IPS DF 4.7 (cell line): Measurements from ENCODE around the gene ACSS1.

Experiments used
- DNase-seq: peaks from one replicate; pipeline ENCODE4 v3.0.0-alpha.2; 2013; ENCODE audit warnings: low spot score; ENCODE audit errors: extremely low read depth

ACSS1 gene

DNA sequence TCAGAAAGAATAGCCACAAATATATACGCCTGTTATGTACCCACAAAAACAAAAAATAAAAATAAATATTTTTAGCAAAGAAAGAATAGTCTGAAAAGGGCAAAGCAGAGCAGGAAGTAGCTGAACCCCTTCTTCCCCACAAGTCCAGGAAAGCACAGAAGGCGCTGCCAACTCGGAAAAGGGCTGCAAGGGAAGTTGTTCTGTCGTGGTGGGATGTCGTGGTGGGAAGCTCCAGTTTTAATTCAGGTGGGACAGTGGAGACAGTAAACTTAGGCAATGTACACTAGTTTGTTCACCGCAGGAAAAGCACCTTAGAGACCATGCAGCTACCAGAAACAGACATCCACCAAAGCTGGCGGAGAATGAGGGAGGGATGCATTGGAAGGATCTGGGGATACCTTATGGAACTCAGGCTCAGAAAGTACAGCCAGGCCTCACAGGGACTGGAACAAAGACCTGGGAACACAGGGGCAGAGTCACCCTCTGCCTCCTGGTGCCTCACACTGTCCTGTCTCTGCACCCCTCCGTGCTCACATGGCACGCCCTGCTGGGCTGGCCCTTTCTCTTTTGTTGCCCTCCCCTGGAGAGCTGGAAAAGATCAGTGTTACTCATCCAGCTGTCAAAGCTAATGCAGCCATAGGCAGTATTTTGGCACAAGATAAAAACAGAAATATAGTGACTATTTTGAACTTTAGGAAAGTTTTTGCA, 62.0 kb downstream of the ACSS1 start:
- no peak for DNase-seq

DNA sequence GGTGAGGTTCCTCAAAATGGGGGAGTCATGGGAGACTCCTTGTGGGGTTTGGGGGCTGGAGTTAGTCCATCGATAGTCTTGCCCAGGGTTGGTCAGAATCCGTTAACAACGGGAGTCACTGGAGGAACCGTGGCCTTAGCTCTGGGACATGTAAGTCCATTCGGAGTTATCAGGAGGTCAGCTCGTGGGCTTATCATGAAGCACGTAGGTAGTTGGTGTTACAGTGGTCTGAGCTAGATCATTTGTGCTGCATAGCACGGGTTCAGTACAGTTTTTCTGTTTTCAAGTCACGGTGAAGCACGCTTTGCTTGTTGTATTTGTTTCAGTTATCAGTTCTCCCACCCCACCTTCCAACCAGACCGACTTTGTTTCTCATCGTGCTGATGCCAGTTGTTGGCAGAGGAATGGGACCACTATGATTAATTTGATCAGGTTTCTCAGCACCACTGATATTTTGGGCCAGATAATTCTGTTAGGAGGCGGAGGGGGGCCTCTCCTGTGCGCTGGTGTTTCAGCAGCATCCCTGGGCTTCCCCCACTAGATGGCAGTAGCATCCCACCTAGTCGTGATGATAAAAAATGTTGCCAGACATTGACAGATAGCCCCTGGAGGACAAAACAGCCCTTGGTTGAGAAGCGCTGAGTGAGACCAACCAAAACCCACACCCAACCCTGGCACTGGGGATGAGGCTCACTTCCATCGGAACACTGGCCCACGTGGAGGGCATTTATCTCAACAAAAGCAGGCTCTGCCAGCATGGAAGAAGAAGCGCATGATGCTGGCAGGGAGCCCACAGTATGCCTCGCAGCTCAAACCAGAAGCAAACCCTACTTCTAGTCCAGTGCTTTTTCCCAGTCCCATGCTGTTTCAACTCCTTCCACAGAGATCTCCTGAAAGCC, 63.2 kb downstream of the ACSS1 start:
- peak; percentile 66 for DNase-seq

DNA sequence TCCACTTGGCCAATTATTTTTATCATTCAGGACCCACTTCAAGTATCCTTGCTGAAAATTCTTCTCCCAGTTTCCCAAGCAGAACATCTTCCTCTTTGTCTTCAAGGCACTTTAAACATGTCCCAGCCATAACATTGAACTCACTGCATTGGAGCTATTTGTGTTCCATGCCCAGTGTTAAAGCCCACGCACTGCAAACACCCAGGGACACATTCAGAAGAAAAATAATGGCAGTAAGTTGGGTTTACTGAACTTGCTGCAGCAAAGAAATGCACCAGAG, 63.8 kb downstream of the ACSS1 start:
- no peak for DNase-seq

DNA sequence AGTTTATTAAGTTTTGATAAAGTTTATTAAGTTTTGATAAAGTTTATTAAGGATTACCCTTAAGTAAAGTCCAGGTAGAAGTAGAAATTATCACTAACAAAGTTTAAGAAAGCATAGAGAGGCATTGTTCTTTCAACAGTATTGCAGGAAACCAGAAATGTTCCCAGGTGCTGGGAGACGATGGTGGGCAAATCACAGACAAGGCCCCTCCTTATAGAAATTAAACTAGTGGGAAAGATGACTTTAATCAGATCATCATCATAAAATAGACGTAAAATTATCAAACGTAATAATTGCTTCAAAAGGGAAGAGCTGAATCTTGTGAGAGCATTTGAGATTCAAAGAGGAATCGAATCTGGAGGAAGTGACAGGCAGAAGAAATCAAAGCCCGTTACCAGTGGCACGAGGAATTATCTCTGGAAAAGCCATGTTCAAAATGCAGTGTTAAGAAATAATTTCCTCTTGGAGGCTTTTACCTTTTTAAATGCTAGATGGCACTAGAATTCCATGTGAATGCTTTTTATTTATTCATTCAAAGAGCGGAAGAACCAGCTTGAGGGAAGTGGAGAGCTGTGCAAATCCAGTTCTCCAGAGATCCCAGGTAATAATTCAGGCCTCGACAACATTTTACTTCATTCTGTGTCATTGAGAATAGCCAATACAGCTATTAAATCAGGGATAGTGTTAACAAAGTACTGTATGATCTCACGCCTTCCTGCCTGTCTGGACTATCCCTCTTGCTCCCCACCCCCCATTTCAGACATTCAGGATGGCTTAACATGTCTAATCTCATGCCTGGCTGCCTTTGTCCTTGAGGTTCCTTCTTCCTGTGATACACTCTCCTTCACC, 64.4 kb downstream of the ACSS1 start:
- no peak for DNase-seq

DNA sequence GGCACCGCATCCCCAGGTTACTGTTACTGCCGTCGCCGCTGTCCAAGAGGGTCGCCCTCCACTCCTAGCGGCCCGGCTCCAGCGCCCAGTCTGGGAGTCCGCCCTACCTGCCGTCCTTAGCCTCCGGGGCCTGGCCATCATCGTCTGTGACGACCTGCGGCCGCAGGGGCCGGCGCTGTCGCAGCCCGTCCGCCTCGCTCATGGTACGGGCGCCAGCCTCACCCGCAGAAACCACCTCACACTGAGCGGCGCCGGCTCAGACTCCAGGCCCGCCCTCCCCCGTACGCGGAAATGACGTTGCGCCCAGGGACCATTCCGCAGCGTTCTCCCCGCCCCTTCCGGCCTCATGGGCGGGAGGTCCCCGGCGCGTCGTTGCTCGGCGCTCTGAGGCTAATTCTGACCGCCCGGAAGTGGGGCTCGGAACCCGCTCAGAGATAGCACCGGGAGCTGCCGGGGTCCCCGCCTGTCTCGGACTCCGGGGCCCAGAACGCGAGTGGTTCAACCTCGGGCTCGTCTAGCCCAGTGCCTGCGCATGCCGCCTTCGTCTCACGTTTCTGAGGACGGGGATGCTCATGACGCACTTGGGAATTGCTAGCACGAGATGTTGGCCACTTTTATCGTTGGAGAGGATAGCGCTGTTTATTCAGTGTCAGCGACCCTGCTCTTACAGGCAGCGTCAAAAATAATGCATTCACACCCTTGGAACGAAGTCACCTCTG, 65.3 kb downstream of the ACSS1 start, which contains the start of gene APMAP:
TSS of gene APMAP (minus strand) at position 265 of the 719 bp plus-strand sequence. CDS start at position 202, 63 bp downstream.
- no peak for DNase-seq

DNA sequence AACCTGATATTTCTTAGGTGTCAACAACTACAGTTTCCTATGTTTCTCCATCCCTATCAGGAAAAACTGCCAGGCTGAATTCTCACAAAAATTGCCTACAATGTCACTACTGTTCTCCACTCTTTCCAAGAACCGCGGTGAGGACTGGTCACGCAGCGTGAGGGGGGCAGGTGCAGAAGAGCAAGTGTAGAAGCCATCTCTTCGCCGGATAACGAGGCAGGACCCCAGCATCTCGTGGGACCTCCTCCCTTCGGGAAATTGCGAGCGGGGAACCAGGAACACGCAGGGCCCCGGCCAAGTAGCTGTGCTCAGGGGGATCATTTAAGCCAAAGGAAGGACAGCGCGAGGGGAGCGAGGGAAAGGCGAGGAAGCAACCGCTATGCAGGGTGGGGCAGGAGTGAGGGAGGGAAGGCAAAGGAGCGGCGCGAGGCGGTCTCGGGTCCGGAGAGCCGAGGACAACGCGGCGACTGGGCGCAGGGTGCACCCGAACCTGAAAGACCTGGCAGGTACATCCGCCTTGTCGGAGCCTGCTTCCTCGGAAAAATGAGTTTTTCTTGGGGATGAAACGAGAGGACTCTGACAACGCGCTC, 65.9 kb downstream of the ACSS1 start:
- DNase-seq: no peak

DNA sequence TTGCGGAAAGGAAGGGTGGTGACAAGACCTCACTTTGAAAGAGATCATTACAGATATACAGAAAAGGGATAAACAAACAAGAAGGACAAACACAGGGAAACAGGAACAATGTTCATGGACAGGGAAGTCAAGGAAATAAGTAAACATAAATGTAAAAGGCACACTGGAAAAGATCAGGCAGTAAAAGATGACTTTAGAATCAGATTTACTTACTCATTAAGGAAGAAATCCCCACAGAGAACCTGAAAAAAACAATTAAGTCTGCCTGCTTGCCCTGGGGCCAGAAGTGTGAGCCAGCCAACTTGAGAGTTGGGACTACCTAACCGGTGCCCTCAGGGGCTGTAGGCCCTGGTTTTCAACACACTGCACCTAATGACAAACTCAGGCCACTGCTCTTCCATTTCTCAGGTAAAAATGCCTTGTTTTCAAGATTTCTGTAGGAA, 67.1 kb downstream of the ACSS1 start:
- DNase-seq: no peak

DNA sequence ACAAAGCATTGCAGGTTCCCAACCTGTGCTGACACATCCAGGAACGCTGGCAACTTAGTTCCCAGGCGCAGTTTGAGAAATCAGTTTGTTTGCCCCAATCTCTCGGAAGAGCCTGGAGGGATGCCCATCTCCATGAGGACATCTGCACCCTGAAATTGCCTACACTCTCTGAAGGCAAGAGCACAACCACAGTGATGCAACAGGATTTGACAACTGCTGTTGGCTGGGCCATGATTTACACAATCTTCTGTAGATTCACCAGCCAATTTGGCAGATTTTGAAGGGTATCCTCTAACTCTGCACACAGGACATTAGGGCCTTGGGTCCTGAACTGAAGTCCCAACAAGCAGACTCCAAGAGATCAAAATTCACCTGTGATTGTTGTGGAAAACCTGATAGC, 68.8 kb downstream of the ACSS1 start:
- no peak for DNase-seq

DNA sequence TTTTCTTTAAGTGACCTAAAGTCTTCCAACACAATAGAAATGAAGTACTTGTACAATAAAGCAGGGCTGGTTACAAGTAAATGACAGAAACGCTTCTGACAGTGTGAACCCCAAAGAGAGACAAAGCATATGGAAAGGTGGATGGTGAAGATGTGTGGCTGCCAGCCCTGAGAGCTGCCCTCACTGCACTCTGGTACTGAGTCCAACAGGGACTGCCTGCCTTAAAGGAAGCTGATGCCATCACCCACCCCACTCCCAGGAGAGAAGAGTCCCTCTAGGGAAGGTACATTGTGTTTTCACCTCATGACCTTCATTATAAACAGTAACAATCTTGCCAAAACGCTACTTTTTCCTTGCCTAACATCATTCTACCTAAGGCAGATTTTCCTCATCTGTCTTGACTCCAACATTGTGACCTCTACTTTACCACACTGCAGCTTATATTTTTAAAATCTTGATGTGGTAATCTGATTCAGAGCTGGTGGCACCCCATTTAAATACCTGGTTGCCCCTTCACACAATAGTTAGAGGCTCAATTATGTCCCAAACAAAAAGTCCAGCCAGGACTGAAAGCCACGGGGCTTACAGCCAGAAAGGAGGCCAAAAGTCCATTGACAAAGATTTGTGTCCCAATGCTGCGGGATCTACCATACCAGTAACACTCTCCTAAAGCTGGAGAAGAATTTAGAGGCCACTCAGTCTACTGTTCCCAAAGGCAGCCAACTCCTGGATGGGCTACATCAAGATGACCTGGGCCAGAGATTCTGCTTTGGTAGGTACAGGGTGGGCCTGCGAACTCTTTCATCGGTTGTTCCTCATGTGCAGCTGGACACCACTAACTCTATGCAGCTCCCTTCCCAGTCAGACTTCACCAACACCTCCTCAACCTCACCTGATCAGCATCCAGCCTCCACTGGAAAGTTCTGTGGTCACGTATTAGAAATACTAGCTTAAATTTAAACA, 69.8 kb downstream of the ACSS1 start:
- DNase-seq: no peak

DNA sequence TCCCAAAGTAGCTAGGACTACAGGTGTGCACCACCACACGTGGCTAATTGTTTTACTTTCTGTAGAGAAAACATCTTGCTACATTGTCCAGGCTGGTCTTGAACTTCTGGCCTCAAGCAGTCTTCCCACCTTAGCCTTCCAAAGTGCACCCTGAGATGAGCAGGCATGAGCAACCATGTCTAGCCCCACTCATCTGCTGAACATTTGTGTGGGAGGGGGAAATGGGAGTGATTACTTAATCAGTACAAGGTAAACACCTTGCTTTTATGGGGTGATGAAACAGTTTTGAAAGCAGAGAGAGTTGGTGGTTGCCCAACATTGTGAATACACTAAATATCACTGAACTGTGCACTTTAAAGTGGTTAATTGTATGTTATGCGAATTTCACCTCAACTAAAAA, 70.7 kb downstream of the ACSS1 start:
- no peak for DNase-seq

DNA sequence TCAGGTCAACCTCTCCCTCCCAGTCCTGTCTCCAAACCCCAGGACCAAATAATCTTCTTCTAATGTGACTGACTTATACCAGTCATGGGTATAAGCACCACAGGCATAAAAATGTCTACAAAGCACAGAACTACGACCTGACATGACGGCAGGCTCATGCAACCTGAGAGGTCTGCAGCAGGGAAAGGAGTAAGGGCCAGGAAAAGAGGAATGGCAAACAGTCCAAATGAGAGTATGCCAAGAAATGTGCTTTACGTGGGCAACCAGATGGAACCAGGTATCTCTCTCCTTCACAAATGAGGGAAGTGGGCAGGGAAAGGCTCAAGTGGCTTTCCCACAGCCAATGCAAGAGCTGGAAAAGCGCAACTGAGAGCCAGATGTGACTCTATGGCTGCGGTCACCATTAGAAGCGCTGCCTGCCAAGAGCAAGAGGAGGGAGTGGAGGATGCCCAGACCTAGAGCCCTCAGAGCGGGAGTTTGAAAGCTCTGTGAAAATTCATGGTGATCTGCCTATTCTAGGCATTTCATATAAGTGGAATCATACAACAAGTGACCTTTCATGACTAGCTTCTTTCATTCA, 71.4 kb downstream of the ACSS1 start:
- DNase-seq: no peak

DNA sequence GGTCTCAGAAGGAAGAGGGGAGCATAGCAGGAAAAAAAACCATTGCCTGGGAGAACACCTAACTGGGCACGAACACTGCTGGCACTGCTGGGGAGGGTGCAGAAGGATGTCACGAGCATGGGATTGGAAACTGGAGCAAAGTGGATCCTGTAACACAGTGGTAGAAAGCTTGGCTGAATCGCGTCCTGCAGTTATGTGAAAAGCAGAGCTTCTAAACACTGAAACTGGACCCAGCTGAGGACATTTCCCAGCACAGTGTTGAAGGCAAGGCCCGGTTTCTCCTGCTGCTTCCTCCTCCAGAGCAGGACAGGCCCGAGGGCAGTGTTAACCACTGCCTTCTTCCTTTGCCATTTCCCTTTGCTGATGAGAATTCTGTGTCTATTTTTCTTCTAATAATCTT, 72.1 kb downstream of the ACSS1 start:
- no peak for DNase-seq

DNA sequence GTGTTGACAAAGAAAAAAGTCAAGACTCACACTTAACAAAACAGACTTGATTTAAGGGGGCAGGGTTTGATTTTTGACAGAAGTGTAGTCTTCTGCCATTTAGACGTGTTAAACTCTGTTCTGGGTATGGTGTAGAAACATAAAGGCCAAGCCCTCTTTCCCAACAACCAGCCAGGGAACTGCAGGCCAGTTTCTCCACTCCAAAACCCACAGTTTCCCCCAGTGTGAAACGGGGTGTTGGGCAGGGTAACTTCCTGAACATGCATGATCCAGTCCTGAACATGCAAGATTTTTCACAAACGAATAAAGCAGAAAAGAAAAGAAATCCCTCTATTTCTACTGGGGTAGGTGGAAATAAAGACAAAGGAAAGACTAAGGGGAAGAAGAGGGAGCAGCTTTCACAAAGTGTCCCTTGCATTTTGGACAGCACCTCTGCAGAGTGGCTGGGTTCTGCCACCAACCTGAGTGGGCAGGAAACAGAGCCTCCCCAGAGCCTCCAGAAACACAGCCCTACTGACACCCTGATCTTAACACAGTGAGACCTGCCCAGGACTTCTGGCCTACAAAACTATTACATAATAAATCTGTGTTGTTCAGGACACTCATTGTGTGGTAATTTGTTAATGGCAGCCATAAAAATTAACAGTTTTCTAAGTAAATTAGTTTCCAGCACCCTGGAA, 72.8 kb downstream of the ACSS1 start:
- no peak for DNase-seq

DNA sequence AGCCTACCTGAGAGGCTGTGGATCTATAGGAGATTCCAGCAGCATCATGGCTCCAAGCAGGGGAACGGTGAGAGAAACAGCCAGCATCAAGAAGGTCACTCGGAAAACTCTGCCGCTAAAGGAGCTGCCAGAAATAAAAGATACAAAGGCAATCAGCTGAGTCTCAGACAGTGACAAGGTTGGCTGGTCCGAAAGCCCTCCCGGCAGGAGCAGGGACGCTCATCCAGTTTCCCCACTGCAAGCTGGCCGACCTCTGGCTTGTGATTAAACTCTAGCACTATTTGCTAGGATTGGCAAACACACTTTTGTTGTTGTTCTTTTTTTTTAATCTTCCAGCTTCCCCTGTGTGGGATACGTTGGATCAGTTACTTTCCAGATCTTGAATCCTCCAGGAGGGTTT, 74.0 kb downstream of the ACSS1 start:
- no peak for DNase-seq

DNA sequence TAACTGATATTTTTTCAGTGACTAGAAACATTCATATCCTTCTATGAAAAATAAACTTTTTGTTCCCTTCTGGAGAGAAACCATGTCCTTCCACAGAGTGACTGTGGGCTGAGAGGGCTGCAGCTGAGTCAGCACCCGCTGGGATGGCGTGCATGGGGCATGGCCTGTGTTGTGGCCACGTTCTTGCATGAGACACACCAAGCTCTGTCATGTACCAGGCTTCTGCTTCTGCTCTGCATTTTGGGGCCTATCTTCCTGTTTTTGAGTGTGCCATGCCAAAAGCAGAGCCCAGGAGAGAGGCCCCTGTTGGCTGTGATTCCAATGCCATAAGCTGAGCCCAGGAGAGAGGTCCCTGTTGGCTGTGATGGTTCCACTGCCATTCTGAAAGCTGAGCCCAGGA, 76.1 kb downstream of the ACSS1 start:
- DNase-seq: no peak

DNA sequence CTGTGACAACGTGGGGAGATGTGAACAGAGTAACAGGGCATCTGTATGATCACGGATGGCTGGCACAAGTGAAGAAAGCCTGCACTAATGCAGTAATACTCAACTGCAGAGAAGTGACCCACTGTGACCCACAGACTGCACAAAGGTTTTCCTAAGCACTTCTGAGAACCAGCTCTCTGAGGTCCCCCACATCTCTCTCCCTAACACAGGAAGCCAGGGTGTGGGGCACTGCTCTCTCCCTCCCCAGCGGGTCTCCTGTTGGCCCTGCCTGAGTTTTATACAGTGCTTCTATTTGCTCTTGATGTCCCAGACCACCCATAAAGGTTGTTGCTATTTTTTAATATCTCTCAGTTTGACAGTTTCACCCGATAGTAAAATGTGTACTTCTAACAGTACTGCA, 76.7 kb downstream of the ACSS1 start:
- no peak for DNase-seq

DNA sequence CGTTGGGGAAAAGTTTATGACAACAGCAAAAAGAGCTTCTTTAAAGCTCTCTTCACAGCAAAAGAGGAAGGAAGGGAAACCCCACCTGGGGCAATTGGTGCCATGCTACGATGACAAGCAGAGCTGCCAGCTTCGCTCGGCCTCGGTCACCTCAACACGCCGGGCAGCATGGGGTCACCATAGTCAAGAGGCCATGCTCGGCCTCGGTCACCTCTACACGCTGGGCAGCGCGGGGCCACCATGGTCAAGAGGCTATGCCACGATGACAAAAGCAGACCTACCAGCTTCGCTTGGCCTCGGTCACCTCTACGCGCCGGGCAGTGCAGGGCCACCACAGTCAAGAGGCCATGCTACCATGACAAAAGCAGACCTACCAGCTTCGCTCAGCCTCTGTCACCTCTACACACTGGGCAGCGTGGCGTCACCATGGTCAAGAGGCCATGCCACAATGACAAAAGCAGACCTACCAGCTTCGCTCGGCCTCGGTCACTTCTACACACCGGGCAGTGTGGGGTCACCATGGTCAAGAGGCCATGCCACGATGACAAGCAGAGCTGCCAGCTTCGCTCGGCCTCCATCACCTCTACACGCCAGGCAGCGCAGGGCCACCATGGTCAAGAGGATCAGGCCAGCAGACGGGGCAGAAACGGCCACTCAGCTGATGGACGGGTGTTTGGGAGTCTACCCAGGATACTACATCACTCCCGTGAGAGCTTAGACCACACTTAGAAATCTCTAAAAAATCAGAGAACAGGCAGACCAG, 77.5 kb downstream of the ACSS1 start:
- no peak for DNase-seq
